GM12892 (cell line): ENCODE data around the gene GLDC.
"Not testable (repeated sequence)": the region's sequence is repeated elsewhere in the genome, so short reads cannot be mapped to it uniquely, and the experiment has no call there.

ENCODE experiments used
- DNase-seq: peaks from one replicate; pipeline ENCODE4 v3.0.0; 2011; ENCODE audit not compliant: insufficient read length
- FAIRE-seq: peaks from 2 replicates; lab custom pipeline; 2011; peaks lifted over from hg19 to GRCh38; lab: Jason Lieb, UNC
- POLR2A ChIP-seq: IDR thresholded peaks from 2 replicates; pipeline ENCODE4 v1.6.1; 2011; ENCODE audit warnings: low read depth, low read length, control low read depth
- POLR2AphosphoS5 ChIP-seq: IDR thresholded peaks from 2 replicates; pipeline ENCODE4 v1.6.1; 2011; ENCODE audit warnings: low read depth, low read length, control low read depth
- TAF1 ChIP-seq: IDR thresholded peaks from 2 replicates; pipeline ENCODE4 v1.6.1; 2011; ENCODE audit warnings: low read depth, mild to moderate bottlenecking, control low read depth, low read length, borderline replicate concordance

Gene GLDC

DNA sequence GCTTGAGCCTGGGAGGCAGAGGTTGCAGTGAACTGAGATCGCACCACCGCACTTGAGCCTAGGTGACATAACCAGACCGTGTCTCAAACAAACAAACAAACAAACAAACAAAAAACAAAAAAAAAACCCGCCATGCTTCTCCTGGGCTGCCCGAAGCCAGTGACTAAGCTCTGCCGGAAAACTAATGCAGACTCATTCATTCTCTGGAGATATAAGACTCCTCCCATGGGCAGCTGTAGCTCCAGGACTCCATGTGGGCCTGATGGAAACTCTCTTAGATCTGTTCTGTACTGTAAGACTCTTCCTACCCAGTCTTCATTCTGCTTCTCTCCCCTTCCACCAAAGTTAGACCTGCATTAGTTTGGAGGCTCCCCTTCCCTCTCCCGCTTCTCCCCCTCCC lies 11.1 kb downstream of the GLDC start:
- DNase-seq (no peak), FAIRE-seq (no peak)
- TF ChIP-seq POLR2AphosphoS5 (no peak), TAF1 (no peak), POLR2A (no peak)

DNA sequence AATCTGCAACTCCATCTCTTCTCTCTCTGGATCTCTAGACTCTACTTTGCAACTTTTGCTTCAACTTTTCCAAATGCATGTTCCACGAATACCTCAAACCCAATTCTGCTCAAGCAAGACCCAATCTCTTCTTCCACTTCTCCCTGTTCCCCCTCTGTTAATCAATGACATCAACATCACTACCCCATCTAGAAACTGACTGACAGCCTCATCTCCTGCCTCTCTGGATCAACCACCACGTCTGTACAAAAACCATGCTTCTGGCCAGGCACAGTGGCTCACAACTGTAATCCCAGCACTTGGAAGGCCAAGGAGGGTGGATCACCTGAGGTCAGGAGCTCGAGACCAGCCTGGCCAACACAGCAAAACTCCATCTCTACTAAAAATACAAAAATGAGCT lies 12.2 kb downstream of the GLDC start:
- FAIRE-seq (peak; percentile 67), DNase-seq (no peak)
- TF ChIP-seq TAF1 (no peak), POLR2A (no peak)

DNA sequence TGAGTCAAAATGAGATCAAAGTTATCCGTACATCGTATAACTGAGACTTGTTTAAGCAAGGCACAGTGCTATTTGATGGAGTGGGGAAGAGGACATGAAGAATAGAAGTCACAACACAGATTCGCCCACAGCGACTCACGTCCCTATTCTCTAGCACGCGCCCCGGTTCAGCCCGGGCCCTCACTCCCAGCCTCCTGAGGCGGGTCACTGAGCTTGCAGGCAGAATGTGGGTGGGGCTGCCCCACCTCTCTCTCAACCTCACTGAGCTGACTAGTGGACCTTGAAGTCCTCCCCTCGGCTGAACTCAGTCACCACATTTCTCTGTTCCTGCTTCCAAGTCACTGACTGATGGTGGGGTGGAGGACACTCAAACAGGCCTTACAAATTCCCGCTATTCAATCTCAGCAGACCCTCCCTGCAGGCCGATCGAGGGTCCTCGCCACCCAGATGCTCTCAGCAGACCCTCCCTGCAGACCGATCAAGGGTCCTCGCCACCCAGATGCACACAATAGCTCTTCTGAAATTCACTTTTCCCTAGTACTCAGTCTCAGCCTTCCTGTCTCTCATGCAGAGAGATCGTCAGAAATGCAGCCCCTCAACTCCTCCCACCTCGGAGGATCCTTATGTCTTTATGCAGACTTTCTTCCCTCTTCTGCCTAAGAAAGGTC lies 12.9 kb downstream of the GLDC start:
- DNase-seq (peak; percentile 84), FAIRE-seq (peak; percentile 99)
- TF ChIP-seq POLR2AphosphoS5 (0 out of 2 replicates have a peak, but pooled peaks have one; percentile 42), POLR2A (peak; percentile 57; the same call in 1 of the 2 replicates), TAF1 (peak; percentile 13; the same call in 1 of the 2 replicates)

DNA sequence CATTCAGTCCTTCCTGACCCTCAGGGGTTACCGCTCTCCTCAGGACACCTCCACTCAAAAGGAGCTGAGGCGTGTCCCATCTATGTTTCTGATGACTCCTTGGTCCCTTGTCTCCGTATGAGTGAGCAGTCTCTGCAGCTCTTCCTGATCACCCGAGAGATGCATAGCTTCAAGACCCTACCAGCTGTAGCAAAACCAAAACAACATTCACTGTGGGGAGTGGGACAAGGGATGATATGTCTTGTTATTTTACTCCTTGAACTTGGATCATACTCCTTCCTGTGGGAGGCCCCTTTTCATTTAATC lies 14.4 kb downstream of the GLDC start:
- FAIRE-seq (peak; percentile 27), DNase-seq (no peak)
- TF ChIP-seq POLR2AphosphoS5 (no peak), TAF1 (no peak)

DNA sequence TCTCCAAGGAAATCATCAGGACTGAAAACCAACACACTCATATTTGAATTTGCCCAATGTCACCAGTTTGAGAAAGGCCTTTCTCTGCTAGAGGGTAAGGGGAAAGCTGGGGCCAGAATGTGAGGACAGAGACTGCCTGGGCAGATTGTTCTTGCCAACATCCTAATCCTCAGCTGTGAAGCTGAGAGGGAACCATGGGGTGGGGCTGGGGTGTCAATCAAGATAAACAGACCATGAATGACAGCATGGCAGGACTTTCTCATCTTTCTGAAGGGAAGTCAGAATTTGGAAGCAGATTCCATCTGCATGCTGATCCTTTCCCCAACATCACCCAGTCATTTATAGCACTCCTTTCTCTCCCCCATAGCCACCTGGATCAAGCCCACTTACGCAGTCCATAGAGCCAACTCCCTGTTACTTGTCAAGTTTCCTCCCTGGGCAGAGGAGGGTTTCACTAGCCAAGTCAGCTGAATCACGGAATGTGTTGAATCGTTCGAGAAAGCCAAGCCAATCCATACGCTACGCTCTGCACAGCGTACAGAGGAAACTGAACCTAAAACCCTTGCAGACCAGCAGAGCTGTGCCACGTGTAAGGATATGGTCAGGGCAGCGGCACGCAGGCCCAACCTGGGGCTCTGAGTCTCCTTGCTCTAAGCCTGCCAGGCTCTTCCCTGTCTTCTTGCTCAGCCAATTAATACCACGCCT lies 14.9 kb downstream of the GLDC start:
- TF ChIP-seq TAF1 (peak; percentile 58; the same call in 1 of the 2 replicates), POLR2AphosphoS5 (peak; percentile 74), POLR2A (peak; percentile 83)
- DNase-seq (no peak), FAIRE-seq (peak; percentile 84)

DNA sequence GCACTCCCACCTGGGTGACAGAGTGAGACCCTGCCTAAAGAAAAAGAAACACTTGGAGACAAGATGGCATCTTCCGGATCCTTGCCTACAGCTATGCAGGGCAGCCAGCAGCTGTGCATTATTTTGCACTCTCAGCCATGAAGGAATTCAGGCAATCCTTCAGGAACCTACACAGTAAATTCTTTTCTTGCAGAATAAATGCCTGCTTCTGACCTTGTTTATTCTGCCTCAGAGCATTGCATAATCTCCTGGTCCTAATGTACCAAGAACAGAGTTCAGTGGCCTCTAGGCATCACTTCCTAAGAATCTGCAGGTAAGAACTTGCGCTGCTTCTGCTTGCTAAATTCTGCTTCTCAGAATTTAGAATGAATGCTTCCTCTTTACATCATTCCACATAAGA lies 16.8 kb downstream of the GLDC start:
- DNase-seq (no peak), FAIRE-seq (no peak)
- TF ChIP-seq POLR2A (no peak), TAF1 (no peak), POLR2AphosphoS5 (no peak)

DNA sequence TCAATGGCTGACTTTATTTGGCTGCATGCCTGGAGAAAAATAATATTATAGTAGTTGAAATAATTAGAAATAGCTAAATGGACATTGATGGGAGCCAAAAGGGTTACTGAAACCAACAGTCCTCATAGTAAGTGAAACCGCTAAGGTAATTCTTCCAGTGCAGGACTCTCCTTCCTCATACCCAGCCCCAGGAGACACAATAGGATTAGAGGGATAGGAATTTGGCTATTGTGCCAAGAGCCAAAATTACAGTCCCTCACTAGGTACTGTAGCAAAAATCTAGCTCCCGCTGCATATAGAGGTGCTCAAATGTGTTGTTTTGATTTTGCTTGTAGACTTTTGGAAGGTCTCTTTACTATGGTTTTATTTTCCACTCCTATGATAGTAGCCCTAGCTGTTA lies 20.2 kb downstream of the GLDC start:
- FAIRE-seq (no peak), DNase-seq (no peak)
- TF ChIP-seq POLR2A (no peak), POLR2AphosphoS5 (no peak), TAF1 (no peak)

DNA sequence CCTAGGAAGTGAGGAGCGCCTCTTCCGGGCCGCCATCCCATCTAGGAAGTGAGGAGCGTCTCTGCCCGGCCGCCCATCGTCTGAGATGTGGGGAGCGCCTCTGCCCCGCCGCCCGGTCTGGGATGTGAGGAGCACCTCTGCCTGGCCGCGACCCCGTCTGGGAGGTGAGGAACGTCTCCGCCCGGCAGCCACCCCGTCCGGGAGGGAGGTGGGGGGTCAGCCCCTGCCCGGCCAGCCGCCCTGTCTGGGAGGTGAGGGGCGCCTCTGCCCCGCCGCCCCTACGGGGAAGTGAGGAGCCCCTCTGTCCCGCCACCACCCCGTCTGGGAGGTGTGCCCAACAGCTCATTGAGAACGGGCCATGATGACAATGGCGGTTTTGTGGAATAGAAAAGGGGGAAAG lies 22.7 kb downstream of the GLDC start:
- not testable (repeated sequence) for FAIRE-seq, DNase-seq

DNA sequence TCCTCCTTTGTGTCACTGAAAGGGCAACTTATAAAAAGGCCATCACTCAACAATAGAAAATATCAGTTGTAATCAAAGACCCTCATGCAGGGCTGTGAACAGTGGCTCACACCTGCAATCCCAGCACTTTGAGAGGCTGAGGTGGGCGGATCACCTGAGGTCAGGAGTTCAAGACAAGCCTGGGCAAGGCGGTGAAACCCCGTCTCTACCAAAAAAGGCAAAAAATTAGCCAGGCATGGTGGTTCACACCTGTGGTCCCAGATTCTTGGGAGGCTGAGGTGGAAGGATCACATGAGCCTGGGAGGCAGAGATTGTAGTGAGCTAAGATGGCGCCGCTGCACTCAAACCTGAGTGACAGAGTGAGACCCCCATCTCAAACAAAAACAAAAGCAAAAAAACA lies 24.7 kb downstream of the GLDC start:
- FAIRE-seq = peak; percentile 56
- DNase-seq = no peak
- TF ChIP-seq POLR2A (no peak), TAF1 (no peak), POLR2AphosphoS5 (no peak)

DNA sequence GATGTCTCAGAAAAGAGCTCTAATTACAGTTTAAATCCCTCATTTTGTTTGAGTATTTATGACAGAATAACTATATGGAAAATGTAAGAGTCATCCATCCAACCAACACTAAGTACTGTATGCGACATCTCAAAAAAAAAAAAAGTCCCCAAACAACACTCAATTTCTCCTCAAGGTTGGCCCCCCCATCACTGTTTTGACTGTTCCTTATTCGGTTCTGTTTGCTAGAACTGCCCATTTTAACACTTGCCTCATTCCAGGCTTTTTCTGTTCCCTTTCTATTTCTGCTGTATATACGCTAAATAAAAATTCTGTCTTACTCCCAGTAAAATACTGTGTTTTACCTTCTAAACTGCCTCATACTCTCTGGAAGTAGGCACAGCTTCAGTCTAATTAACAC lies 25.2 kb downstream of the GLDC start:
- no peak for FAIRE-seq
- no peak for DNase-seq
- TF ChIP-seq POLR2A (no peak), POLR2AphosphoS5 (no peak), TAF1 (no peak)

DNA sequence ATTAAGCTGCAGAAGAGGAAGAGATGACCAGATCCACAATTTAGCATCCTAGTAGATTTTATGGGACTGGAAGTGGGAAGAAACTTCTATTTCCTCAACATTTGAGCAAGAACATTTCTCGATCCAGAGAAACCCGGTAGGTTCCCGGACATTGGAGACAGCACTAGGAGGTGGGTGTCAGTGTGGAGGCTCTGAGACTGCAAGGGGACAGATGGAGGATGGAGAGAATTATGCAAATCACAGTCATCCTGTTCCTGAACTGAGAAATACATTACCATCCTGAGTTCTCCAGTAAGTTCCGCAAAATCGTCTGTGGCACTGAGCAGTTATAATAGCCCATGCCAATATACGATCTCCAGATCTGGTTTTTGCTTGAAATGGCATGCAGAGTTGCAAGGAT lies 25.6 kb downstream of the GLDC start:
- no peak for DNase-seq
- TF ChIP-seq POLR2A (no peak), POLR2AphosphoS5 (no peak), TAF1 (no peak)
- peak; percentile 67 for FAIRE-seq

DNA sequence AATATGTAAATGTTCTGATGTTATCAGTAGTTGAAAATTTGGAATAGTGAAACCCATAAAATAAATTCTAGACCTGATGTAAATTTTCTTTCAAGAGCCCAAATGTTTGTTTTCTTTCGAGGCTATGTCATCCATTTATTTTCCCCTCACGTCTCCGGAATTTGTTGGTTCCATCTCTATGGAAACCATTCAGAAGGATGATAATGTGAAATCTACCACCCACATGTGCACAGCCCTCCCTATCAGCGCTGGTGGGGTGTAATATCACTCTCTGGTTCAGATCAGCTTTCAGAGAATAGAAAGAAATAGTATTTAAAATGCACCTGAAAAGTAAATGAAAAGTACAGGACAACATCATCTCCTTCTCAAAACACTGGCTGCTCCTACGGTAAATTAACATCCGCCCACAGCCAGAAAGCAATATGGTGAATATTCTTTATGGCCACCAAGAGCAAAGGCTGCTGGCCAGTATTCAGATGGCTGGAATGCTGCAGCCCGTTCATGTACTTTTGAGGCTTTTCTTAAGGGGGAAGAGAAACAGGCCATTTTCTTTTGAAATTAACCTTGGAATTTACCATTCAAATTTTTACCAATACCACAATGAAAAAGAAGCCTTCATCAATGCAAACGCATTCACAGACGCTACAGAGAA lies 28.5 kb downstream of the GLDC start:
- no peak for FAIRE-seq
- TF ChIP-seq POLR2AphosphoS5 = no peak
- TF ChIP-seq TAF1 = no peak
- TF ChIP-seq POLR2A = no peak
- no peak for DNase-seq
